HG02798 (cell line): ENCODE data around the gene MRGPRG.
"Not testable (repeated sequence)": the region's sequence is repeated elsewhere in the genome, so short reads cannot be mapped to it uniquely, and the experiment has no call there.

Experiments used
- ATAC-seq: cut with Tn5 transposase; IDR thresholded peaks from one replicate; pipeline ENCODE4 v1.9.1; 2021; ENCODE audit warnings: mild to moderate bottlenecking; ENCODE audit not compliant: unreplicated experiment, poor library complexity

Gene MRGPRG

DNA sequence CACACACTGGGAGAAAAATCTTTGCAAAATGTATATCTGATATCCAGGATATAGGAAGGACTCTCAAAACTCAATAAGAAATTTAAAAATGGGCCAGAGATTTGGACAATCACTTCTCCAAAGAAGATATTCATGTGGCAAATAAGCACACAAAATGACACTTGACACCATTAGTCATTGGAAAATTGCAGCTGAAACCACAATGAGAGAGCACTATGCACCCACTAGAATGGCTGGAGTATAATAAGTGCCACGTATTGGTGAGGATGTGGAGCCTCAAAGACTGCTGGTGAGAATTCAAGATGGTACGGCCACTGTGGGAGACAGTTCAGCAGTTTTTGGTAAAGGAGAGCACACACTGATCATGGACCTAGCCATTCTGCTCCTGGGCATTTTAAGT is 40.7 kb downstream of the MRGPRG start:
- no peak for ATAC-seq

DNA sequence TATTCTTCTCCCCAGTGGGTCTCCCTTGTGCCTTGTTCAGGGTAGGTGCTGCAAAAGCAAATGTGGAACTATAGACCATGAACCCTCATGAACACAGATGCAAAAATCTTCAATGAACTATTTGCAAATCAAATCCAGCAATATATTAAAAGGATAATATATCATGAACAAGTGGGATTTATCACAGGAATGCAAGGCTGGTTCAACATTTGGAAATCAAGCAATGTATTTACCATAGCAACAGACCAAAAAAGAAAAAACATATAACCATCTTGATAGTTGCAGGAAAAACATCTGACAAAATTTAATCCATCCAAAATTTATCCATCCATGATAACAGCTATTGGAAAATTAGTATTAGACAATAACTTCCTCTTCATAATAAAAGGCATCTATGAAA is 42.1 kb downstream of the MRGPRG start:
- ATAC-seq, result no peak

DNA sequence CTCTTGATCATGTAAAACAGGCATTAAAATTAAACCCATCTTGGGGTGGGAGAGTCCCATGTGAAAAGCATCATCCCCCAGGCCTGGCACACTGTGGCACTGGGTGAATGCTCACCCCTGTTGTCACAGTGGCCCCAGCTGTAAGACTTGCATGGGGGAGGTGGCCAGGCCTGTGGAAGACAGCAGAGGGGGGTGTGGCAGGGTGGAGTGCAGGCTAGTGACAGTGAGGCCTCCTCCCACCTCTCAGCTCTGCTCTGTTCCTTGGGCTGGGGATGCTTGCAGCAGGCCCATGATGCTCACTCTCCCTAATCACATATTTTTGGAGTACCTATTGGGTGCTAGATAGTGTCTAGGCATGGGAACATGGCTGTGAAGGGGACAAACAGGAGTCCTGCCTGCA is 43.4 kb downstream of the MRGPRG start:
- ATAC-seq, result no peak

DNA sequence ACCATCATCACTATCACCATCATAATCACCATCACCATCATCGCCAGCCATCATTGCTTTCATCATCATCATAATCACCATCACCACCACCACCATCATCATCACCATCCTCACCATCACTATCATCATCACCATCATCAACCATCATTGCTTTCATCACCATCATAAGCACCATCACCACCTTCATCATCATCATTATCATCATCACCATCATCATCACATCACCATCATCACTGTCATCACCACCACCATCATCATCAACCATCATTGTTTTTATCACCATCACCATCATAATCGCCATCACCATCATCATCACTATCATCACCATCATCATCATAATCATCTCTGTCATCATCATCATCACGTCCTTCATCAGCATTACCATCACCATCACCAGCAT is 44.2 kb downstream of the MRGPRG start:
- no peak for ATAC-seq

DNA sequence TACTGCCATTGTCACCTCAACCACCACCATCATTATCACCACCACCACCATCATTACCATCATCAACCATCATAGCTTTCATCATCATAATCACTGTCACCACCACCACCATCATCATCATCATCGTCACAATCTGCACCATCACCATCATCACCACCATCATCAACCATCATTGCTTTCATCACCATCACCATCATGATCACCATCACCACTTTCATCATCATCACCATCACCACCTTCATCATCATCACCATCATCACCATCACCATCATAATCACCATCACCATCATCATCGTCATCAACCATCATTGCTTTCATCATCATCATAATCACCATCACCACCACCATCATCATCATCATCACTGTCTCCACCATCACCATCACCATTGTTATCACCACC is 44.8 kb downstream of the MRGPRG start:
- no peak for ATAC-seq

DNA sequence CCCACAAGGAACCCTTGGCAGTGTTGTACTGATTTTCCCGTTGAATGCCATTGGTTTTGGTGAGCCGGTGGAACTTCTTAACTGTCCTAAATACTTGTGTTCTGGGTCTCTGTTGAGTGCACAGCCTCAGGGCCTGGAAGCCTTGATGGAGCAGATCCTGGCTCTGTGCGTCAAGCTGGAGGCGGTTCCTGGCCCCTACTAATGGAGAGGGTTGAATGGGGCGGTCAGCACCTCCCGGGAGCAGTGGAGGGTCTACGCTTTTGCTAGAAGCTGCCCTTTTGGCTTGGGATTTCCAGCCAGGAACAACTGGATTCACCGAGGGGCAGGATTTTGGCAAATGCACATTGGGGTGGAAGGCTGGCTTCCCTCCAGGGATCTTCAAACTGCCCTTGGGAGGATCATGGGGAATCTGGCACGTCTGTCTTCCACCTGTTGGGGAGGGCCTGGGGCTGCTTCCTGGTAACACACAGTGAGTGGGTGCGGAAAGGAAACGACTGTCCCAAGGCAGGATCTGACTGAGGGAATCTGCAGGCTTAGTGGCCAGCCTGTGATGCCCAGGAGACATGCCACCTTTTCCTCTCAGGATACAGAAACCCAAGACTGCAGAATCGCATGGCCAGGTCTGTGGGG is 46.6 kb downstream of the MRGPRG start:
- no peak for ATAC-seq

DNA sequence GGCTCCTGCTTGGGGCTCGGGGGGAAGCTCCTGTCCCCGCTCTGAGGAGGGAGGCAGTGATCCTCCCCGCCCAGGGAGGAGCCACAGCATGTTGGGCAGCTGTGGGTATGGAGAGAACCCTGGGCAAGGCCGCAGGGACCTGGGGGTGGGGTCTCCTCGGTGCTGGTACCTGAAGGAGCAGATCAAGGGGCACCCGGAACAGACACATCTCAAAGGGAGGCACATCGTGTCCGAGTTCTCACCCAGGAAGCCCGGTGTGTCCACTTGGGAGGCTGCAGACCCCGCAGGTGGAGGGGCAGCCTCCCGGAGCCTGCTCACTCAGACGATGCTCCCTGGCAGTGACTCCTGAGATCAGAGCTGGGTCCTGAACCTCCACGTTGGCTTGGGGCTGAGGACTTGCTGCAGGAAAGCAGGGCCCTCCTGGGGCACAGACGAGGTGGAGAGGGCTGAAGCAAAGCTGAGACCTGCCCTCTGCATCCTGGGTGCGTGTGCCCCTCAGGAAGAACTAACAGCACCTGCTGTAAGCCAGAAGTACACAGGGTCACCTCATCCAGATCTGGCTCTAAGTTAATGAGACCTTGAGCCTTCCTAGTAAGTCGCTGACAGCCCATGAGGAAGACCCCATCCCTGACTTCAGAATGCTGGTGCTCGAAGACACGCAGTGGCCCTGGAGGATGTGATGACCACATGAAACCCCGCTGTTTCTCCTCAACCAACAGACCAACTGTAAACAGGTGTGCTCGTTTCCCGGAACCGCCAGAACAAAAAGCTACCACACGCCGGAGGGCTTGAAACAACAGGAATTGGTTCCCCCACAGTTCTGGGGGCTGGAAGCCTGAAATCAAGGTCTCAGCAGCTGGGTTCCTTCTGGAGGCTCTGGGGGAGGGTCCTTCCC is 47.6 kb downstream of the MRGPRG start:
- no peak for ATAC-seq

DNA sequence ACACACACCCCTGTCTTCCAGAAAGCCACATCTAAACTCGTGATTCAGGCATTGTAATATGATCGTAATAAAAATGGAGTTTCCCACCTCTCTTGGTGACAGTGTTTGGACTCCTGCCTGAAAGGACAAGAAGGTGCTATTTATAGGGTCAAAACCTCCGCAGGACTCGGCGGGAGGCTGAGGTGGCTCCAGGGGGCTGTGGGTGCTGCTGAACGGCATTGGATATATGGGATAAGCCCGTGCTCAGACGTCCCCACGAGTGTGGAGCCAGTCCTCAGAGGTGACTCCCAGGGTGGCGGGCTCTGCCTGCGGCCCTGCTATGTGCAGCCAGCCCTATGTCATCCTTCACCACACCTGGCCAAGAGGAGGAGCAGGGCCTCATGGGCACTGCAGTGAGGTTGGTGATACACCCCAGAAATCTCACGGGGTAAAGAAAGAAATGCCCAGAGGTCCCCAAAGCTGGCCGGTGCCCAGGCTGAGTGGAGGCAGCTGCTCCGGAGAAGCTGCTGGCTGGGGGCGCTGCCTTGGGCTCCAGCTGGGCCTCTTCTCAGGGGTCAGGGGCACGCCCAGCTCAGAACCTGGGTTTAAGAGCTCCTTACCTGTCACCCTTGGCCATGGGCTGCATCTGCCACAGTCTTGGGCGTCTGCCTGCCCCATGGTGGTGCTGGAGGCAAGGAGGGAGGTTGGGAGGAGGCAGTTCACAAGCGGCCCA is 48.4 kb downstream of the MRGPRG start:
- no peak for ATAC-seq

DNA sequence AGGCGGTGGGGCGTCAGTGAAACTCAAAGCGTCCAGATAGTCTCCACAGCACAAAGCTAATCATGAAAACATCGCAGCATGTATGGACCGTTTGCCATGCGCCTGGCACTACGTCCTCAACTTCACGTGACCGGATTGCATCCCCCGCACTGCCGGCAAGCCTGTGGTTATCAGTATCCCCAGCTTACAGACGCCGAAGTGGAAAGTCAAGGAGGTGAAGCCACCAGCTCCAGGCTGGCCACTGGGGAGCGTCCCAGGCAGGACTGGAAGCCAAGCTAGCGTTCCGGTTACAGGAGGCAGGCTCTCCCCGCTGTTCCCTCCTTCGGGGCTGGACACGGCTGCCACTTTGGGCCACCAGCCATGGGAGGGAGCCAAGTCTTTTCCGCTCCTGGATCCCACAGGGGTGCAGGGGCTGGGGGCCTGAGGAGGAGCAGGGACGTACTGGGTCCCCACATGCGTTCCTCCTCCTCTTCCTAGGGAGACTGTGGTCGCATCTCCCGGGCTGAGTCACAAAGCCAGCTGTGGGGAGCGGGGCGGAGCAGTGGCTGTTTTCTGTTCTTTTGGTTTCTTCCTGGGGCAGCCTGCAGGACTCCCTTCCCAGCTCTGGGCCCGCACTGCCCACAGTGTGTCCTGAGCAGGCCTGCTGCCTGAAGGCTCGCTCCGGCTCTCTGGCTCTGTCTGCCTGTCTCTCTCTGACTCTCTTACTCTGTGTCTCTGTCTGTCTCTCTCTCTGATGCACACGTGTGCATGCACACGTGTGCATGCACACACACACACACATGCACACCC is 49.2 kb downstream of the MRGPRG start:
- ATAC-seq, result no peak

DNA sequence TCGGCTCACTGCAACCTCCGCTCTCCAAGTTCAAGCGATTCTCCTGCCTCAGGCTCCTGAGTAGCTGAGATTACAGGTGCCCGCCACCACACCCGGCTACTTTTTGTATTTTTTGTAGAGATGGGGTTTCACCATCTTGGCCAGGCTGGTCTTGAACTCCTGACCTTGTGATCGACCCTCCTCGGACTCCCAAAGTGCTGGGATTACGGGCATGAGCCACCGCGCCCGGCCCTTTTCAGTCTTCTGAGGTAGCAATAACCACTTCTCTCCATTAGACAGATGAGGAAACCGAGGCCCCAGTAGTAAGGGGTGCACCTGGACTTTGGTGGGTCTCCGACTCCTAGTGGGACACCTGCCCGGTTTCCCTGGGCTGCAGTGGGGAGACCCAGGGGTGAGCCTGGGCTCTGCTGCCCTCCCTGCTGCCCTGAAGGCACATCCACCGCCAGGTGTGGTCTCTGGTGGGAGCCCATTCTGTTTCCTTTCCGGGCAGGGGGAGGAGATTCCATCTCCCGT is 49.8 kb downstream of the MRGPRG start:
- ATAC-seq, result not testable (repeated sequence)
